Natural killer cell (primary cell): Measurements from ENCODE around the gene TOMM40L. TPM values are rescaled to one million over a fixed set of nuclear protein-coding genes. Genes with fewer than 3 reads are reported as not detected.

ENCODE experiments used
- ATAC-seq, 3 donors: fragments of 150-1000 bp in 2 of 3; fragments of 200-7000 bp in 1 of 3; cut with Tn5 transposase; 1 replicate in 1 of 3; 2 replicates in 2 of 3; pipeline ENCODE4 v1.10.0; 2021; ENCODE audit warnings: mild to moderate bottlenecking in 2 of 3, moderate library complexity in 2 of 3
- DNase-seq, 2 donors: peaks; one replicate each; pipeline versions ENCODE4 v3.0.0 to v3.0.0-alpha.2; 2013 to 2021; ENCODE audit warnings: mixed read lengths in 1 of 2
- H3K27ac ChIP-seq: one replicate; pipeline ENCODE4 v1.5.1; 2013; ENCODE audit warnings: mild to moderate bottlenecking, low read length
- H3K27me3 ChIP-seq: one replicate; pipeline ENCODE4 v1.6.1; 2013; ENCODE audit warnings: low read length; ENCODE audit not compliant: control insufficient read depth, insufficient read depth
- H3K36me3 ChIP-seq: one replicate; pipeline ENCODE4 v1.6.1; 2013; ENCODE audit warnings: low read length; ENCODE audit not compliant: control insufficient read depth, insufficient read depth
- H3K4me1 ChIP-seq: one replicate; pipeline ENCODE4 v1.6.1; 2013; ENCODE audit warnings: low read length; ENCODE audit not compliant: control insufficient read depth, insufficient read depth
- H3K4me3 ChIP-seq: one replicate; pipeline ENCODE4 v1.5.1; 2013; ENCODE audit warnings: low read length
- H3K9me3 ChIP-seq: one replicate; pipeline ENCODE4 v1.6.1; 2013; ENCODE audit warnings: low read length; ENCODE audit not compliant: control insufficient read depth, insufficient read depth
- H3K27ac Mint-ChIP-seq, 2 donors: one replicate each; pipeline ENCODE4 v1.8.0; 2022; ENCODE audit warnings: mild to moderate bottlenecking in 2 of 2, mixed read lengths in 2 of 2, moderate library complexity in 1 of 2
- H3K27me3 Mint-ChIP-seq, 2 donors: one replicate each; pipeline ENCODE4 v1.8.0; 2022; ENCODE audit warnings: low read depth in 2 of 2, mixed read lengths in 2 of 2
- H3K36me3 Mint-ChIP-seq: one replicate; pipeline ENCODE4 v1.8.0; 2022; ENCODE audit warnings: mixed read lengths
- H3K4me1 Mint-ChIP-seq, 2 donors: one replicate each; pipeline ENCODE4 v1.8.0; 2022; ENCODE audit warnings: mixed read lengths in 2 of 2
- H3K4me3 Mint-ChIP-seq: one replicate; pipeline ENCODE4 v1.8.0; 2022; ENCODE audit warnings: mild to moderate bottlenecking, moderate library complexity, mixed read lengths
- H3K9me3 Mint-ChIP-seq, 2 donors: one replicate each; pipeline ENCODE4 v1.8.0; 2022; ENCODE audit warnings: mixed read lengths in 2 of 2
- WGBS: methylation state at CpG from one replicate; pipeline ENCODE4 v1.1.7; 2013; ENCODE audit warnings: missing lambda C conversion rate; ENCODE audit not compliant: insufficient coverage; 5-methylcytosine and 5-hydroxymethylcytosine counted together
- intact Hi-C: fragments of 100-400 bp; cut with micrococcal nuclease; formaldehyde crosslinking; loops from one replicate; pipeline ENCODE4 v1.14.2; 2022
- total RNA-seq, 4 donors: library from RNA; stranded (reverse); fragments of 120-200 nt in 1 of 4; gene quantifications; one replicate each; pipeline versions ENCODE4 v1.2.3 to v1.2.4, GENCODE V29; 2013 to 2022
- TF ChIP-seq, protein P1 (sequence below): fragments of 200-600 bp; IDR thresholded peaks from one replicate; pipeline ENCODE4 v1.8.0; 2022; ENCODE audit warnings: antibody characterized with exemption

The TOMM40L gene
- total RNA-seq, 3 donors from 2014 or later (not counting 1 experiment from before 2014, with no cell fraction given) = 16.6 to 23.6 (median 22.8) TPM

DNA sequence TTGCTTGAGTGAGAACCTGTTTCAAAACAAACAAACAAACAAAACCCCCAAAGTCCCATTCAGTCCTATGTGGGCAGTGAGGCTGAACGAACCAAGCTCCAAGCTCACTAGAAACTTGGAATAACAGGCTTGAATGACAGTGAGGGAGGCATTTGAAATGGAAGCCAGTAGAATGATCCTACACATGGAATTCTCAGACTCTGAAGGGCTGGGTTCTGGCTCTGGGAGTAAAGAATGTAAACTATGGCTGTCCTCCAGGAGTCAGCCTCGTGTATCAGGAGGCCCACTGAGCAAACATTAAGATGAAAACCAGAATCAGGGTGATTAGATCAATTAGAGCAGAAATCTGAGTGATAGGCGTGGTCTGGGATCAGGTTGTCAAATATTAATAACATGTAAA is 47.5 kb downstream of the TOMM40L start:
- Mint-ChIP-seq H3K4me1 (no peaks in the 10 kb centered on the region), H3K27ac (no peak overlapping the region), H3K4me3 (no peak overlapping the region), H3K27me3 (peaks cover 20 to 23% of the 10 kb centered on the region in 2 donors), H3K9me3 (no peaks in the 10 kb centered on the region), H3K36me3 (no peaks in the 10 kb centered on the region)
- peaks cover 3% of the 10 kb centered on the region for H3K27me3 ChIP-seq
- DNase-seq = no peak
- ATAC-seq = no peak
- no peaks in the 10 kb centered on the region for H3K36me3 ChIP-seq
- H3K9me3 ChIP-seq = no peaks in the 10 kb centered on the region
- intact Hi-C loops = no loop called here
- H3K4me1 ChIP-seq = no peaks in the 10 kb centered on the region
- TF ChIP-seq, protein P1, sequence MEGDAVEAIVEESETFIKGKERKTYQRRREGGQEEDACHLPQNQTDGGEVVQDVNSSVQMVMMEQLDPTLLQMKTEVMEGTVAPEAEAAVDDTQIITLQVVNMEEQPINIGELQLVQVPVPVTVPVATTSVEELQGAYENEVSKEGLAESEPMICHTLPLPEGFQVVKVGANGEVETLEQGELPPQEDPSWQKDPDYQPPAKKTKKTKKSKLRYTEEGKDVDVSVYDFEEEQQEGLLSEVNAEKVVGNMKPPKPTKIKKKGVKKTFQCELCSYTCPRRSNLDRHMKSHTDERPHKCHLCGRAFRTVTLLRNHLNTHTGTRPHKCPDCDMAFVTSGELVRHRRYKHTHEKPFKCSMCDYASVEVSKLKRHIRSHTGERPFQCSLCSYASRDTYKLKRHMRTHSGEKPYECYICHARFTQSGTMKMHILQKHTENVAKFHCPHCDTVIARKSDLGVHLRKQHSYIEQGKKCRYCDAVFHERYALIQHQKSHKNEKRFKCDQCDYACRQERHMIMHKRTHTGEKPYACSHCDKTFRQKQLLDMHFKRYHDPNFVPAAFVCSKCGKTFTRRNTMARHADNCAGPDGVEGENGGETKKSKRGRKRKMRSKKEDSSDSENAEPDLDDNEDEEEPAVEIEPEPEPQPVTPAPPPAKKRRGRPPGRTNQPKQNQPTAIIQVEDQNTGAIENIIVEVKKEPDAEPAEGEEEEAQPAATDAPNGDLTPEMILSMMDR = no peak
- H3K4me3 ChIP-seq = no peak overlapping the region
- 63% methylated on average over 3 of the region's 3 CpGs for WGBS
- H3K27ac ChIP-seq = no peak overlapping the region

DNA sequence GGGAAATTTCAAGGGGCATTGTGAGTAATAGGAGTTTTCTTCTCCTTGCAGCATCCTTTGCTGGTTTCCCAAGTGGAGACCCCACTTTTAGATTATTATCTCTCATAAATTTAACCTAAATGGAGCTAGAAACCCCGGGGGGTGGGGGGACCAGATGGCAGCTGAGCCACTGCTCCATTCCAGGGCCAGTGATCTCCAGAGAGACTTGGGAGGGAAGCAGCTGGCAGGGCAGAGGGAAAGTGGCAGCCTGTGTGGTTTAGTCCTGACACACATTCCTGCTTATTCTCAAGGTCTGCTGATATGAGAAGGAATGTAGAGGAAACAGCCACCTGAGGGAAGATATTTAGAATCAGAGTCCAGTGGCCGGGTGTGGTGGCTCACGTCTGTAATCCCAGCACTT is 49.0 kb downstream of the TOMM40L start:
- 89% methylated on average over 3 of the region's 3 CpGs for WGBS

More for the DNA sequence above, 49.0 kb downstream of the TOMM40L start:
- DNase-seq (no peak), ATAC-seq (no peak)
- no peaks in the 10 kb centered on the region for H3K4me1 Mint-ChIP-seq
- no peaks in the 10 kb centered on the region for H3K9me3 Mint-ChIP-seq
- H3K4me3 Mint-ChIP-seq = no peak overlapping the region
- H3K9me3 ChIP-seq = no peaks in the 10 kb centered on the region
- H3K4me1 ChIP-seq = no peaks in the 10 kb centered on the region
- H3K27me3 Mint-ChIP-seq = peaks cover 20 to 23% of the 10 kb centered on the region in 2 donors
- no peak overlapping the region for H3K27ac ChIP-seq
- peaks cover 3% of the 10 kb centered on the region for H3K27me3 ChIP-seq
- H3K36me3 Mint-ChIP-seq = no peaks in the 10 kb centered on the region
- H3K27ac Mint-ChIP-seq = no peak overlapping the region
- H3K4me3 ChIP-seq = no peak overlapping the region
- TF ChIP-seq, protein P1 = no peak
- H3K36me3 ChIP-seq = no peaks in the 10 kb centered on the region
- intact Hi-C loops = no loop called here

Other genes with a start within 250 kb of the TOMM40L start
- 10 to 100 TPM; 27.8 to 34.6 (median 30.2) TPM for gene F11R, start 204.9 kb upstream of the TOMM40L start, total RNA-seq
- 10 to 100 TPM; 31.8 to 36.3 (median 34.3) TPM for gene TSTD1, start 187.1 kb upstream of the TOMM40L start, total RNA-seq
- 100 to 1,000 TPM; 113 to 121 (median 114) TPM for gene USF1, start 180.1 kb upstream of the TOMM40L start, total RNA-seq
- 100 to 1,000 TPM; 246 to 310 (median 272) TPM for gene ARHGAP30, start 156.2 kb upstream of the TOMM40L start, total RNA-seq
- under 1 TPM in 2 of 3 donors, not detected in 1; 0.07 to 0.09 TPM for gene NECTIN4, start 136.5 kb upstream of the TOMM40L start, total RNA-seq
- gene KLHDC9, start 127.7 kb upstream of the TOMM40L start, total RNA-seq = under 1 TPM in 2 of 3 donors, not detected in 1; 0.49 to 0.50 TPM
- gene PFDN2, start 108.0 kb upstream of the TOMM40L start, total RNA-seq = 10 to 100 TPM; 31.6 to 40.0 (median 35.0) TPM
- gene NIT1, start 108.0 kb upstream of the TOMM40L start, total RNA-seq = 10 to 100 TPM; 26.5 to 31.7 (median 31.6) TPM
- 10 to 100 TPM; 40.6 to 44.0 (median 43.0) TPM for gene DEDD, start 93.4 kb upstream of the TOMM40L start, total RNA-seq
- 100 to 1,000 TPM; 109 to 155 (median 117) TPM for gene UFC1, start 72.1 kb upstream of the TOMM40L start, total RNA-seq
- 10 to 100 TPM; 31.6 to 40.3 (median 35.3) TPM for gene USP21, start 66.6 kb upstream of the TOMM40L start, total RNA-seq
- gene PPOX, start 59.6 kb upstream of the TOMM40L start, total RNA-seq = 10 to 100 TPM; 45.5 to 66.3 (median 57.4) TPM
- gene B4GALT3, start 48.6 kb upstream of the TOMM40L start, total RNA-seq = 10 to 100 TPM; 58.4 to 62.2 (median 59.4) TPM
- under 1 TPM; 0.14 to 0.20 (median 0.14) TPM for gene ADAMTS4, start 27.0 kb upstream of the TOMM40L start, total RNA-seq
- 10 to 100 TPM; 74.7 to 88.8 (median 84.7) TPM for gene NDUFS2, start 23.7 kb upstream of the TOMM40L start, total RNA-seq
- gene FCER1G, start 10.8 kb upstream of the TOMM40L start, total RNA-seq = 100 to 1,000 TPM; 226 to 281 (median 259) TPM
- gene APOA2, start 2.4 kb upstream of the TOMM40L start, total RNA-seq = not detected
- gene NR1I3, start 12.1 kb downstream of the TOMM40L start, total RNA-seq = not detected
- gene PCP4L1, start 32.7 kb downstream of the TOMM40L start, total RNA-seq = not detected
- gene MPZ, start 83.9 kb downstream of the TOMM40L start, total RNA-seq = 1 to 10 TPM; 4.6 to 9.0 (median 8.7) TPM
- gene SDHC, start 88.3 kb downstream of the TOMM40L start, total RNA-seq = 10 to 100 TPM; 74.5 to 97.3 (median 86.0) TPM
- not detected for gene CFAP126, start 141.8 kb downstream of the TOMM40L start, total RNA-seq